Measurements from ENCODE around the gene EHMT1. TPM values are rescaled to one million over a fixed set of nuclear protein-coding genes. Genes with fewer than 3 reads are reported as not detected.

The EHMT1 gene
- total and polyA plus RNA-seq, 9 of the 15 experiments (the other 6 are each of a cell fraction or from before 2014, with no cell fraction given): 2.2 to 76.0 (median 36.4) TPM

DNA sequence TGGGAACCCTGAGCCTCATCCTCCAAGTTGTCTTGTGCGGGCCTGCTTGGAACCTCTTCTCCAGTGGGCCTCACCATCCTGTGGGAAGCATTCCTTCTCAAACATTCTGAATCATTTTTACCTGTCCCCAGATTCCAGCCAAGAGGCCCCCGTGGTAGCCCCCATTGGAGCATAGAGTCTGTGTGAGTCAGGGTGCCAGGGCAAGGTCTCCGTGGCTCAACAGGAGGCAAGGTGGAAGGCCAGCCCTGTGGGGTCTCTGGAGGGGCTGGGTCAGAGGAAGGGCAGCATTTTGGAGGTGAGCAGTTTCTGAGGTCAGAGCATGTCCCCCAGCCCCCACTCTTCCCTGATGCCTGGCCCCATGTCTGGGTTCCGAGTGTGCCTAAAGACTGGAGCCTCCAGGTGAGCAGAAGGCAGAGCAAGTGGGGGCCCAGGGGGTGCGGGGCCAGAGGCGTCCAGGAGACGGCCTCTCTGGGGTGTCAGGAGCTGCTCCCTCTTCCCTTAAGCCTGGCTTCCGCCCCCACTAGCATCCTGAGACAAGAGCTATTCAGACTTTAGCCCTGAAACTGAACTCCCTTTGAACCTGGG is 260.9 kb downstream of the EHMT1 start:
- Histone ChIP-seq H3K9ac (ENCODE audit: insufficient read depth in 1 of 2, low read depth in 2 of 2, low read length in 2 of 2) (no peak overlapping the region), H3K4me2 (ENCODE audit: insufficient read depth, low read length) (no peak overlapping the region), H3K79me2 (ENCODE audit: control insufficient read depth, insufficient read depth, low read length) (no peaks in the 10 kb centered on the region), H2AFZ (ENCODE audit: low read depth, low read length) (no peak overlapping the region), H3K4me1 (replicated peaks in 1 of 2; ENCODE audit: control insufficient read depth in 2 of 2, insufficient read depth in 2 of 2, low read length in 2 of 2) (peaks cover 0 to 17% of the 10 kb centered on the region in 2 experiments; a peak in 2 of 5 replicates), H3K9me3 (replicated peaks; ENCODE audit: control insufficient read depth, insufficient read depth, low read depth, low read length) (no peaks in the 10 kb centered on the region), H3K4me3 (no peak overlapping the region), H3K27ac (ENCODE audit: extremely low read depth, low read depth, low read length) (no peak overlapping the region), H4K20me1 (replicated peaks; ENCODE audit: control insufficient read depth, insufficient read depth, low read length) (0 out of 2 replicates have a peak, but pooled peaks cover 7% of the 10 kb centered on the region), H3K36me3 (ENCODE audit: control insufficient read depth, insufficient read depth, low read length) (no peaks in the 10 kb centered on the region), H3K9me1 (ENCODE audit: control insufficient read depth, insufficient read depth, low read length) (no peaks in the 10 kb centered on the region), H3K27me3 (ENCODE audit: control insufficient read depth in 2 of 2, insufficient read depth in 2 of 2, low read length in 2 of 2) (peaks cover 0 to 38% of the 10 kb centered on the region in 2 experiments; a peak in 2 of 5 replicates)
- BruUV-seq (replicated peaks): no TSS peak
- in situ Hi-C loops (cut with MboI) (no loop called here), intact Hi-C loops (cut with micrococcal nuclease) (no loop called here)
- whole genome bisulfite sequencing (ENCODE audit: insufficient coverage, low coverage, missing lambda C conversion rate): 2% methylated on average over 8 of the region's 8 CpGs
- POLR2A ChIA-PET: interaction anchor here (1.1 kb wide), 1 partner anchor 14 kb away, joined by 3 read pairs; no protein-coding TSS in a partner anchor
- DNase-seq (ENCODE audit: extremely low read depth in 1 of 4, low spot score in 3 of 4) (no peak), FAIRE-seq (no peak), ATAC-seq (no peak)
- no peak for TF ChIP-seq SMARCA4 (IDR thresholded peaks at IDR 0.05)
- TF ChIP-seq POU5F1 (IDR thresholded peaks at IDR 0.05; ENCODE audit: borderline replicate concordance, low read depth, low read length, partially characterized antibody): no peak
- TF ChIP-seq ZNF695 (CRISPR knock-in tag; IDR thresholded peaks at IDR 0.05): no peak
- TF ChIP-seq TEAD2 (tag; IDR thresholded peaks at IDR 0.05): no peak
- TF ChIP-seq PREB (CRISPR knock-in tag; IDR thresholded peaks at IDR 0.05): no peak
- no peak for TF ChIP-seq FOXJ3 (CRISPR knock-in tag; IDR thresholded peaks at IDR 0.05)
- CTCF ChIA-PET (ENCODE audit: low intra/inter-chr PET ratio): no interaction called here
